ENCODE data around the gene CLSTN2.

The CLSTN2 gene

DNA sequence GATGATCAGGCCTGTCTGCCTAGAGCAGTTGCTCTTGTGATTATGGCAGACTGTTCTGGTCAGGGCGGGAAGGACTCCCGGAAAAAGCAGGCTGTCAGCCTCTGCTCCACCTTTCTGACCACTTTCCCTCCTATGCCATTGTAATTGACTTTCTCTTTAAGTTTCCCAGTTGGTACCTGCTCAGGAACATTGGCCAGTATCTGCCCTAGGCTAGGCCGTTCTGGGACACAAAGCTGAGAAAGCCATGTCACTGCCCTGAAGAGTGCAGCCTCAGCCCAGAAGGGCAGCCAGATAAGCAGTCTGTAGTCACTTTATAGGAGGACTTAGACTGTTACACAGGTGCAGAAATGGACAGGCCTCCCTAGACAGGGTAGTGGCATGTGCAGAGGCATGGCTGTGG is 80.8 kb downstream of the CLSTN2 start:
- H3K14ac ChIP-seq (ENCODE audit: low read length in 2 of 2) = no peak overlapping the region
- H3K27me3 ChIP-seq (ENCODE audit: control insufficient read depth in 1 of 2, insufficient read depth in 1 of 2, low read length in 2 of 2) = no peaks in the 10 kb centered on the region
- H3K4ac ChIP-seq (ENCODE audit: low read depth in 1 of 2, low read length in 2 of 2) = no peak overlapping the region
- H3K27ac ChIP-seq (ENCODE audit: low read length, poor library complexity, severe bottlenecking) = no peak overlapping the region
- H3K4me3 ChIP-seq (ENCODE audit: insufficient read depth in 1 of 2, low read depth in 1 of 2, low read length in 2 of 2) = no peak overlapping the region
- no peak overlapping the region for H2BK5ac ChIP-seq (ENCODE audit: low read depth, low read length, poor library complexity, severe bottlenecking)
- no peak overlapping the region for H2BK15ac ChIP-seq (ENCODE audit: low read depth, poor library complexity, severe bottlenecking)
- DNase-seq = no peak
- no peak overlapping the region for H3K4me2 ChIP-seq (ENCODE audit: low read length, poor library complexity, severe bottlenecking)
- no peak overlapping the region for H4K8ac ChIP-seq (ENCODE audit: low read length)
- H2AFZ ChIP-seq (ENCODE audit: low read depth, low read length) = no peak overlapping the region
- no peaks in the 10 kb centered on the region for H3K9me3 ChIP-seq (ENCODE audit: control insufficient read depth, low read length)
- H3K4me1 ChIP-seq (ENCODE audit: control insufficient read depth, insufficient read depth, low read depth, low read length) = no peaks in the 10 kb centered on the region
- H2AK5ac ChIP-seq (ENCODE audit: low read length, severe bottlenecking) = no peak overlapping the region
- H3K9ac ChIP-seq (ENCODE audit: low read length) = no peak overlapping the region
- H3K36me3 ChIP-seq (ENCODE audit: control insufficient read depth in 1 of 2, insufficient read depth in 2 of 2, low read depth in 1 of 2, low read length in 2 of 2) = peaks cover 0 to 5% of the 10 kb centered on the region in 2 experiments
- H3K23ac ChIP-seq (ENCODE audit: low read length in 2 of 2) = no peak overlapping the region
- 69% methylated on average over 3 of the region's 3 CpGs for WGBS
- no peak overlapping the region for H4K91ac ChIP-seq (ENCODE audit: low read length)
- H2BK120ac ChIP-seq (ENCODE audit: low read depth, low read length) = no peak overlapping the region
- H2BK12ac ChIP-seq (ENCODE audit: low read length in 2 of 2) = no peak overlapping the region
- H3K18ac ChIP-seq (ENCODE audit: low read depth in 1 of 2, low read length in 2 of 2) = no peak overlapping the region
- H3K79me1 ChIP-seq (replicated peaks; ENCODE audit: low read length, poor library complexity, severe bottlenecking) = no peaks in the 10 kb centered on the region

GRCh38 chr3:140018556-140018955 is 83.6 kb downstream of the CLSTN2 start:
- Histone ChIP-seq H3K4ac (ENCODE audit: low read depth in 1 of 2, low read length in 2 of 2) (no peak overlapping the region), H3K36me3 (ENCODE audit: control insufficient read depth in 1 of 2, insufficient read depth in 2 of 2, low read depth in 1 of 2, low read length in 2 of 2) (peaks cover 0 to 2% of the 10 kb centered on the region in 2 experiments), H3K9me3 (ENCODE audit: control insufficient read depth, low read length) (no peaks in the 10 kb centered on the region), H3K23ac (ENCODE audit: low read length in 2 of 2) (no peak overlapping the region), H4K91ac (ENCODE audit: low read length) (no peak overlapping the region), H2AFZ (ENCODE audit: low read depth, low read length) (no peak overlapping the region), H3K4me1 (ENCODE audit: control insufficient read depth, insufficient read depth, low read depth, low read length) (peaks cover 4% of the 10 kb centered on the region), H2BK5ac (ENCODE audit: low read depth, low read length, poor library complexity, severe bottlenecking) (no peak overlapping the region), H3K4me2 (ENCODE audit: low read length, poor library complexity, severe bottlenecking) (no peak overlapping the region), H4K8ac (ENCODE audit: low read length) (no peak overlapping the region), H3K18ac (ENCODE audit: low read depth in 1 of 2, low read length in 2 of 2) (no peak overlapping the region), H3K27ac (ENCODE audit: low read length, poor library complexity, severe bottlenecking) (no peak overlapping the region), H3K4me3 (ENCODE audit: insufficient read depth in 1 of 2, low read depth in 1 of 2, low read length in 2 of 2) (no peak overlapping the region), H2BK12ac (ENCODE audit: low read length in 2 of 2) (no peak overlapping the region), H3K79me1 (replicated peaks; ENCODE audit: low read length, poor library complexity, severe bottlenecking) (peaks cover 14% of the 10 kb centered on the region), H3K9ac (ENCODE audit: low read length) (no peak overlapping the region), H3K14ac (ENCODE audit: low read length in 2 of 2) (no peak overlapping the region), H3K27me3 (ENCODE audit: control insufficient read depth in 1 of 2, insufficient read depth in 1 of 2, low read length in 2 of 2) (no peaks in the 10 kb centered on the region), H2BK15ac (ENCODE audit: low read depth, poor library complexity, severe bottlenecking) (no peak overlapping the region), H2BK120ac (ENCODE audit: low read depth, low read length) (no peak overlapping the region), H2AK5ac (ENCODE audit: low read length, severe bottlenecking) (no peak overlapping the region)
- DNase-seq = no peak
- WGBS = 82% methylated on average over 1 of the region's 2 CpGs

GRCh38 chr3:140019946-140020345 is 85.0 kb downstream of the CLSTN2 start:
- H3K14ac ChIP-seq (ENCODE audit: low read length in 2 of 2) = no peak overlapping the region
- H3K18ac ChIP-seq (ENCODE audit: low read depth in 1 of 2, low read length in 2 of 2) = no peak overlapping the region
- H3K27me3 ChIP-seq (ENCODE audit: control insufficient read depth in 1 of 2, insufficient read depth in 1 of 2, low read length in 2 of 2) = no peaks in the 10 kb centered on the region
- H3K36me3 ChIP-seq (ENCODE audit: control insufficient read depth in 1 of 2, insufficient read depth in 2 of 2, low read depth in 1 of 2, low read length in 2 of 2) = peaks cover 0 to 2% of the 10 kb centered on the region in 2 experiments
- H2BK5ac ChIP-seq (ENCODE audit: low read depth, low read length, poor library complexity, severe bottlenecking) = no peak overlapping the region
- no peak for DNase-seq
- WGBS = 36% methylated on average over 2 of the region's 2 CpGs
- no peak overlapping the region for H2BK12ac ChIP-seq (ENCODE audit: low read length in 2 of 2)
- no peak overlapping the region for H4K8ac ChIP-seq (ENCODE audit: low read length)
- H3K9ac ChIP-seq (ENCODE audit: low read length) = no peak overlapping the region
- no peak overlapping the region for H3K4ac ChIP-seq (ENCODE audit: low read depth in 1 of 2, low read length in 2 of 2)
- H3K79me1 ChIP-seq (replicated peaks; ENCODE audit: low read length, poor library complexity, severe bottlenecking) = peaks cover 14% of the 10 kb centered on the region
- H2BK15ac ChIP-seq (ENCODE audit: low read depth, poor library complexity, severe bottlenecking) = no peak overlapping the region
- no peak overlapping the region for H2AK5ac ChIP-seq (ENCODE audit: low read length, severe bottlenecking)
- no peak overlapping the region for H3K23ac ChIP-seq (ENCODE audit: low read length in 2 of 2)
- no peak overlapping the region for H2AFZ ChIP-seq (ENCODE audit: low read depth, low read length)
- no peak overlapping the region for H3K27ac ChIP-seq (ENCODE audit: low read length, poor library complexity, severe bottlenecking)
- peaks cover 6% of the 10 kb centered on the region for H3K4me1 ChIP-seq (ENCODE audit: control insufficient read depth, insufficient read depth, low read depth, low read length)
- H3K4me2 ChIP-seq (ENCODE audit: low read length, poor library complexity, severe bottlenecking) = no peak overlapping the region
- H3K9me3 ChIP-seq (ENCODE audit: control insufficient read depth, low read length) = no peaks in the 10 kb centered on the region
- H2BK120ac ChIP-seq (ENCODE audit: low read depth, low read length) = no peak overlapping the region
- no peak overlapping the region for H4K91ac ChIP-seq (ENCODE audit: low read length)
- no peak overlapping the region for H3K4me3 ChIP-seq (ENCODE audit: insufficient read depth in 1 of 2, low read depth in 1 of 2, low read length in 2 of 2)

DNA sequence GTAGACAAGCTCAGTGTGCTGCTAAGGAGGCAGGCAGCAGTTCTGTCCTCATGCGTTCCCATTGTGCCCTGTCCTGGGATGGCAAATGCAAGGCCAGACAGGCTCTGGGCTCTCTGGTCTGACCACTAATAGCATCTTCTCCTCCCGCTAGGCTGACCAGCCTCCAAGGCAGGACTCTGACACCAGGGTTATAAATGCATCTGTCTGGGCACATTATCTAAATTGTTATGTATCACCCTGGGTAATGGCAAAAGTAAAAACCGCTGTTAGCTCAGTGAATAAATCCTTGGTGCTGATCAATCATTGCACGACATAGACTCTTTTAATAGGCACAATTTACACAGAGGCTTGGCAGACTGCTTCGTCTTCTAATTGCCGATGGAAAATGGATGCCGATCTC is 85.6 kb downstream of the CLSTN2 start:
- Histone ChIP-seq H2BK5ac (ENCODE audit: low read depth, low read length, poor library complexity, severe bottlenecking) (no peak overlapping the region), H3K36me3 (ENCODE audit: control insufficient read depth in 1 of 2, insufficient read depth in 2 of 2, low read depth in 1 of 2, low read length in 2 of 2) (peaks cover 0 to 2% of the 10 kb centered on the region in 2 experiments), H3K4me3 (ENCODE audit: insufficient read depth in 1 of 2, low read depth in 1 of 2, low read length in 2 of 2) (no peak overlapping the region), H2BK12ac (ENCODE audit: low read length in 2 of 2) (no peak overlapping the region), H3K9me3 (ENCODE audit: control insufficient read depth, low read length) (no peaks in the 10 kb centered on the region), H3K14ac (ENCODE audit: low read length in 2 of 2) (no peak overlapping the region), H3K4me2 (ENCODE audit: low read length, poor library complexity, severe bottlenecking) (no peak overlapping the region), H4K91ac (ENCODE audit: low read length) (no peak overlapping the region), H2BK15ac (ENCODE audit: low read depth, poor library complexity, severe bottlenecking) (no peak overlapping the region), H3K79me1 (replicated peaks; ENCODE audit: low read length, poor library complexity, severe bottlenecking) (peaks cover 14% of the 10 kb centered on the region), H3K9ac (ENCODE audit: low read length) (no peak overlapping the region), H4K8ac (ENCODE audit: low read length) (no peak overlapping the region), H3K4me1 (ENCODE audit: control insufficient read depth, insufficient read depth, low read depth, low read length) (peaks cover 6% of the 10 kb centered on the region), H3K4ac (ENCODE audit: low read depth in 1 of 2, low read length in 2 of 2) (no peak overlapping the region), H2BK120ac (ENCODE audit: low read depth, low read length) (no peak overlapping the region), H3K18ac (ENCODE audit: low read depth in 1 of 2, low read length in 2 of 2) (no peak overlapping the region), H2AFZ (ENCODE audit: low read depth, low read length) (no peak overlapping the region), H3K27ac (ENCODE audit: low read length, poor library complexity, severe bottlenecking) (no peak overlapping the region), H3K23ac (ENCODE audit: low read length in 2 of 2) (no peak overlapping the region), H3K27me3 (ENCODE audit: control insufficient read depth in 1 of 2, insufficient read depth in 1 of 2, low read length in 2 of 2) (peaks cover 0 to under 1% of the 10 kb centered on the region in 2 experiments), H2AK5ac (ENCODE audit: low read length, severe bottlenecking) (no peak overlapping the region)
- no peak for DNase-seq
- 88% methylated on average over 7 of the region's 7 CpGs for WGBS
